ENCODE data around the gene TREM2. TPM values are rescaled to one million over a fixed set of nuclear protein-coding genes. Genes with fewer than 3 reads are reported as not detected.

The TREM2 gene
- total RNA-seq (not detected in 2 replicates), polyA plus RNA-seq (0.33 TPM in 1 of 2 replicates, not detected in the other), polyA minus RNA-seq (0.34 TPM in 1 of 2 replicates, not detected in the other)
- total RNA-seq (2013) = 0.14 TPM

- TF ChIP-seq CTCF (IDR thresholded peaks at IDR 0.05) = no peak
- no peak for TF ChIP-seq EZH2 (IDR thresholded peaks at IDR 0.05; ENCODE audit: borderline replicate concordance, insufficient read depth, low read depth, low read length, poor library complexity, severe bottlenecking)
- 96% methylated on average over 9 of the region's 10 CpGs for WGBS (ENCODE audit: insufficient coverage)
- no peak within 1 kb of the TSS for H3K27ac Mint-ChIP-seq
- intact Hi-C loops (cut with micrococcal nuclease) = no loop called here
- no peak within 1 kb of the TSS for H3K4me3 ChIP-seq (ENCODE audit: control extremely low read depth in 1 of 5, extremely low read depth in 1 of 5, insufficient read depth in 1 of 5, low read depth in 2 of 5, low read length in 4 of 5)
- no peaks in the 10 kb centered on the region for H4K20me1 ChIP-seq (ENCODE audit: control insufficient read depth, insufficient read depth, low read length, poor library complexity, severe bottlenecking)
- H3K9me3 Mint-ChIP-seq (ENCODE audit: insufficient read depth) = no peaks in the 10 kb centered on the region
- no peaks in the 10 kb centered on the region for H3K36me3 ChIP-seq (replicated peaks in 1 of 2; ENCODE audit: control extremely low read depth in 1 of 2, control insufficient read depth in 1 of 2, extremely low read depth in 1 of 2, insufficient read depth in 2 of 2, low read length in 1 of 2)
- no peak within 1 kb of the TSS for H3K4me3 Mint-ChIP-seq
- peaks cover 30% of the 10 kb centered on the region for H3K27me3 Mint-ChIP-seq
- no peak within 1 kb of the TSS for H3K4me2 ChIP-seq (replicated peaks; ENCODE audit: low read depth, low read length, poor library complexity, severe bottlenecking)
- POLR2A ChIA-PET = no interaction called here
- peaks cover 2 to 7% of the 10 kb centered on the region in 2 donors for H3K4me1 ChIP-seq (ENCODE audit: control insufficient read depth in 2 of 2, insufficient read depth in 2 of 2, low read length in 2 of 2)
- peaks cover 0 to 18% (median 5%) of the 10 kb centered on the region in 4 experiments for H3K27me3 ChIP-seq (replicated peaks in 1 of 4; ENCODE audit: control extremely low read depth in 1 of 4, control insufficient read depth in 3 of 4, insufficient read depth in 4 of 4, low read length in 3 of 4)
- H3K27ac ChIP-seq (ENCODE audit: low read length in 2 of 2) = no peak within 1 kb of the TSS
- H3K79me2 ChIP-seq (ENCODE audit: control insufficient read depth, insufficient read depth, low read length) = no peaks in the 10 kb centered on the region
- no peak for ATAC-seq (ENCODE audit: low read depth)
- peaks cover 0 to 8% (median 0%) of the 10 kb centered on the region in 3 donors for H3K9me3 ChIP-seq (ENCODE audit: control extremely low read depth in 1 of 3, control insufficient read depth in 2 of 3, insufficient read depth in 1 of 3, low read length in 2 of 3)
- no peak within 1 kb of the TSS for H2AFZ ChIP-seq (ENCODE audit: insufficient read depth, low read depth, low read length, poor library complexity, severe bottlenecking)
- no peak for DNase-seq
- CTCF ChIA-PET = no interaction called here
- H3K4me1 Mint-ChIP-seq = peaks cover 8% of the 10 kb centered on the region
- H3K9ac ChIP-seq (ENCODE audit: low read length) = no peak within 1 kb of the TSS
These were observed at the start of gene TREM2 for GRCh38 chr6:41162687-41163418. Gene TREM2, minus strand, starts transcription at chr6:41163116. Its CDS starts 34 bp downstream, at chr6:41163082.

Data from B cell (primary cell).